ENCODE results near the gene HAGH.

The HAGH gene

DNA sequence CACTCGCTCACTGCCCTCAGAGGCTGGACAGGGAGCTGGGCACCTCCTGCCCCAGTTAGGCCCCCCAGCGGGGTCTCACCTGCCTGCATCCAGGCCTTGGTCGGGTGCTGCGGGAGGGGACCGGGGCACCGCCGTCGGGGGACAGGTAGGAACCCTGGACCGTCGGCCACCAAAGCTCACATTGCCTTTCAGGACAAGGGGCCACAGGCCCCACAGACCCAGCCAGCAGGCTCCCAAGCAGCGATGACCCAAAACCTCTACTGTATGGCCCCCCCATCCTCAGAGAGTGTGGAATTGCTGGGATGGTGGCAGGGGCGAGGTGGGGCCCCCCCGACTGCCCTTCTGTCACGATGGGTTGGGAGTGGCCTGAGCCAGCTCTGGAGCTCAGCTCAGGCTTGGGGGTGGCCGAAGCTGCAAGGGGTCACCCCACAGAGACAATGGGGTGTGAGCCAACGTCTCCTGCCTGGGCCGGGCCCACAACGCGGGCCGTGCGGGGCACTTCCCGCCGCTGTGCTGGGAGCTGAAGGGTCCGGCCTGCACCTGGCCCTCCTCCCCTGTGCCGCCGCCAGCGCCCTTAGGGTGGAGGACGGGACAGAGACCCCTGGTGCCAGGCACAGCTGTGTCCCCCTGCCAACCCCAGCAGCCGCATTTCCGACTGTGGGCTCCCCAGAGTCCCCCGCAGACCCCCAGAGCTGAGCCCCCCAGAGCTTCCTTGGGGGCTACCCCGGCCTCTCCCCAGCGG is 33.6 kb downstream of the HAGH start:
- no peak for DNase-seq
- no peak overlapping the region for H3K27ac ChIP-seq
- no peak overlapping the region for H3K4me3 ChIP-seq (ENCODE audit: low read depth, low read length)
- TF ChIP-seq, protein P1, sequence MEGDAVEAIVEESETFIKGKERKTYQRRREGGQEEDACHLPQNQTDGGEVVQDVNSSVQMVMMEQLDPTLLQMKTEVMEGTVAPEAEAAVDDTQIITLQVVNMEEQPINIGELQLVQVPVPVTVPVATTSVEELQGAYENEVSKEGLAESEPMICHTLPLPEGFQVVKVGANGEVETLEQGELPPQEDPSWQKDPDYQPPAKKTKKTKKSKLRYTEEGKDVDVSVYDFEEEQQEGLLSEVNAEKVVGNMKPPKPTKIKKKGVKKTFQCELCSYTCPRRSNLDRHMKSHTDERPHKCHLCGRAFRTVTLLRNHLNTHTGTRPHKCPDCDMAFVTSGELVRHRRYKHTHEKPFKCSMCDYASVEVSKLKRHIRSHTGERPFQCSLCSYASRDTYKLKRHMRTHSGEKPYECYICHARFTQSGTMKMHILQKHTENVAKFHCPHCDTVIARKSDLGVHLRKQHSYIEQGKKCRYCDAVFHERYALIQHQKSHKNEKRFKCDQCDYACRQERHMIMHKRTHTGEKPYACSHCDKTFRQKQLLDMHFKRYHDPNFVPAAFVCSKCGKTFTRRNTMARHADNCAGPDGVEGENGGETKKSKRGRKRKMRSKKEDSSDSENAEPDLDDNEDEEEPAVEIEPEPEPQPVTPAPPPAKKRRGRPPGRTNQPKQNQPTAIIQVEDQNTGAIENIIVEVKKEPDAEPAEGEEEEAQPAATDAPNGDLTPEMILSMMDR (IDR thresholded peaks at IDR 0.05; ENCODE audit: low read depth, low read length): no peak
- H3K36me3 ChIP-seq: peaks cover 28% of the 10 kb centered on the region
- H3K27me3 ChIP-seq (ENCODE audit: insufficient read depth, low read depth, severe bottlenecking): no peaks in the 10 kb centered on the region
- peaks cover 7% of the 10 kb centered on the region for H3K9me3 ChIP-seq (ENCODE audit: severe bottlenecking)

DNA sequence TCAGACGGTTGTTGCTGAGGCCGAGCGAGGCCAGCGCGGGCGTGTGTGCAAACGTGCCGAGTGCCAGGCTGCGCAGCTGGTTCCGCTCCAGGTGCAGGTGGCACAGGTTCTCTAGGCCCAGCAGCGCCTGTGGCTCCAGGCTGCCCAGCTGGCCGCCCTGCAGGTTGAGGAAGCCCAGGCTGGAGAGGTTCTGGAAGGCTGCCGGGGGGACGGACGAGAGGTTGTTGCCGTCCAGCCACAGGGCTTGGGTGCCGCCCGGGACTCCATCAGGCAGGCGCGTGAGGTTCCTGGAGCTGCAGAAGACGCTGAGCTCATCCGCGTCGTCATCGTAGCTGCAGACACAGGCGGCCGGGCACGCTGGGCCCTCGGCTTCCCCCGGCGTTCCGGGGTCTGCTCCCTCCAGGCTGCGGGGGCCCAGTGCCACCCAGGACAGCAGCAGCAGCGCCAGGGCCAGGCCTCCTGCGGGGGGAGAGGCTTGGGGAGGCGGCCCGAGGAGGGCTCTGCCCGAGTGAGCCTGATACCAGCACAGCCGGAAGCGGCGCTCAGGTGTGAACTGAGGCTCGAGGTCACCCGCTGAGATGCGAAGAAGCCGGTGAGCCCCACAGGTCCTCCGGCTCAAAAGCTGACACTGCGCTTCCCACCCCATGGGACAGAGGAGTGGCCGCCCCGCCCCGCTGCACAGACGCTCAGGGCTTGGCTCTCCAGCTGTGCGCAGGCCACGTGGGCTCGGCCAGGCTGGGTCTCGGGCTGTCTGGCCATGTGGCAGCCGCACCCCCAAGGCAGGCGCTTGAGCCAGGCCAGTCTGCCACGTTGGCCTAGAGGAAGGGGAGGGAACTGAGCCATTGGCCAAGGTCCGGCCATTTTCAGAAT is 34.4 kb downstream of the HAGH start:
- TF ChIP-seq, protein P1 (IDR thresholded peaks at IDR 0.05; ENCODE audit: low read depth, low read length): no peak
- Histone ChIP-seq H3K4me3 (ENCODE audit: low read depth, low read length) (no peak overlapping the region), H3K36me3 (peaks cover 36% of the 10 kb centered on the region), H3K9me3 (ENCODE audit: severe bottlenecking) (no peaks in the 10 kb centered on the region), H3K27ac (no peak overlapping the region), H3K27me3 (ENCODE audit: insufficient read depth, low read depth, severe bottlenecking) (no peaks in the 10 kb centered on the region)
- DNase-seq: no peak

DNA sequence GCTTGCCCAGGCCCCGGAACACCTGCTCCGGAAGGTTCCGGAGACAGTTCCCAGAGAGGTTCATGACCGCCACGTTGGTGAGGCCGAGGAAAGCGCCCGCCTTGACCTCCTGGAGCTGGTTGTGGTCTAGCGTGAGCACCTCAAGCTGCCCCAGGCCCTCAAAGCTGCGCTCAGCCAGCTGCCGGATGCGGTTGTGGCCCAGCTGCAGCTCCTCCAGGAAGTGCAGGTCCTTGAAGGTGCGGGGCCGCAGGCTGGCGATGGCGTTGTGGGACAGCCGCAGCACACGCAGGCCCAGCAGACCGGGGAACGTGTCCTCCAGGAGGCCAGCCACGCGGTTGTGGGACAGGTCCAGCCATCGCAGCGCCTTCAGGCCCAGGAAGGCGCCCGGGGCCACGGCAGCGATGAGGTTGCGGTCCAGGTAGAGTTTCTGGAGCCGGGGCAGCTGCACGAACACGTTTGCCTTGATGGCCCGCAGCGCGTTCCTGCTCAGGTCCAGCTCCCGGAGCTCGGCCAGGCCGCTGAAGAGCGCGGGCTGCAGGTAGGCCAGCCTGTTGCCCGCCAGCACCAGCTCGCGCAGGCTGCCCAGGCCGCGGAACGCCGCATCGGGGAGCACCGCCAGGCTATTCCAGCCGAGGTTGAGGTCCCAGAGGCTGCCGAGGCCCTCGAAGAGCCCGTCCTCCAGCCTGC is 35.2 kb downstream of the HAGH start:
- DNase-seq: no peak
- Histone ChIP-seq H3K36me3 (peaks cover 44% of the 10 kb centered on the region), H3K9me3 (ENCODE audit: severe bottlenecking) (no peaks in the 10 kb centered on the region), H3K27me3 (ENCODE audit: insufficient read depth, low read depth, severe bottlenecking) (no peaks in the 10 kb centered on the region), H3K4me3 (ENCODE audit: low read depth, low read length) (no peak overlapping the region), H3K27ac (no peak overlapping the region)
- TF ChIP-seq, protein P1 (IDR thresholded peaks at IDR 0.05; ENCODE audit: low read depth, low read length): no peak

DNA sequence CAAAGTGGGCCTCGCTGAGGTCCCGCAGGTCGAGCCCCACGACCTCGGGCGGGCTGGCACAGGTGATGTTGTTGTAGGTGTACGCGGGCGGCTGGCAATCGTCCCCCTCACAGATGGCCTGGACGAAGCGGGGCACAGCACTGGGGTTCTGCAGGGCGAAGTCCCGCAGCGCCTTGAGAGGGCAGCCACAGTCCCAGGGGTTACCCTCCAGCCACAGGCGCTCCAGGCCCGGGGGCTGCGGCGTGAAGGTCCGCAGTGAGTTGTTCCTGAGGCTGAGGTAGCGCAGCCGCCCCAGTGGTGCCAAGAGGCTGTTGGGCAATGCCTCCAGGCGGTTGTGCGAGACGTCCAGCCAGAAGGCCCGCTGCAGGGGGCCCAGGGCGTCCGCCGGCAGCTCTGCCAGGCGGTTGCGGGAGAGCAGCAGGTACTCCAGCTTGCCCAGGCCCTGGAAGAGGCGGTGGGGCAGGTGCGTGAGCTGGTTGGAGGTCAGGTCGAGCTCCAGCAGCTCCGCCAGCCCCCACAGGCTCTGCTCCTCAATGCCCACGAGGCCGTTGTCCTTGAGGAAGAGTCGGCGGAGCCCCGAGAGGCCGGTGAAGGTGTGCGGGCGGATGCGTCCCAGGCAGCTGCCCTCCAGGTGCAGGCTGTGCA is 35.9 kb downstream of the HAGH start:
- Histone ChIP-seq H3K27me3 (ENCODE audit: insufficient read depth, low read depth, severe bottlenecking) (no peaks in the 10 kb centered on the region), H3K27ac (no peak overlapping the region), H3K36me3 (peaks cover 50% of the 10 kb centered on the region), H3K4me3 (ENCODE audit: low read depth, low read length) (no peak overlapping the region), H3K9me3 (ENCODE audit: severe bottlenecking) (no peaks in the 10 kb centered on the region)
- DNase-seq: no peak
- TF ChIP-seq, protein P1 (IDR thresholded peaks at IDR 0.05; ENCODE audit: low read depth, low read length): no peak

DNA sequence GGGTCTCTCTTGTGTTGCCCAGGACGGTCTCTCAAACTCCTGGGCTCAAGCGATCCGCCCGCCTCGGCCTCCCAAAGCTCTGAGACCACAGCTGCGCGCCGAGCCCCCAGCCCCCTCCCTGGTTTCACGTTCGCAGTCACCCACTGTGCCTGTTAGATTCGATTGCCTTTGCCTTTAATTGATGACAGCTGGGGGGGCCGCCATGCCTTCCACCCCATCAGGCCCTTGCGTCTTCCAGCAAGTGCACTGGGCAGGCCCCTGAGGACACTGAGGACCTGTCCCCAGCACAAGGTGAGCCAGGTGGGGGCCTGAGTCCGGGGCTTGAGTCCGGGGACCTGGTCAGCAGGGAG is 36.4 kb downstream of the HAGH start:
- TF ChIP-seq, protein P1 (IDR thresholded peaks at IDR 0.05; ENCODE audit: low read depth, low read length): no peak
- Histone ChIP-seq H3K27ac (no peak overlapping the region), H3K4me3 (ENCODE audit: low read depth, low read length) (no peak overlapping the region), H3K36me3 (peaks cover 53% of the 10 kb centered on the region), H3K9me3 (ENCODE audit: severe bottlenecking) (no peaks in the 10 kb centered on the region), H3K27me3 (ENCODE audit: insufficient read depth, low read depth, severe bottlenecking) (no peaks in the 10 kb centered on the region)
- no peak for DNase-seq
